Measurements from ENCODE around the gene CUX1.
"Not testable (repeated sequence)": the region's sequence is repeated elsewhere in the genome, so short reads cannot be mapped to it uniquely, and the experiment has no call there.

The CUX1 gene

GRCh38 chr7:101888564-101888963 is 71.1 kb downstream of the CUX1 start:
- in situ Hi-C loops (cut with MboI; ENCODE audit: low sequenced_read_pairs), result not testable (repeated sequence)

- in situ Hi-C loops (cut with MboI; ENCODE audit: low sequenced_read_pairs), result no loop called here
Observed at GRCh38 chr7:101890749-101891523, 73.5 kb downstream of the CUX1 start.

- in situ Hi-C loops (cut with MboI; ENCODE audit: low sequenced_read_pairs), result no loop called here
Observed at GRCh38 chr7:101891936-101892640, 74.7 kb downstream of the CUX1 start.

GRCh38 chr7:101893341-101894082 is 76.1 kb downstream of the CUX1 start:
- in situ Hi-C loops (cut with MboI; ENCODE audit: low sequenced_read_pairs), result no loop called here

GRCh38 chr7:101896316-101896715 is 78.9 kb downstream of the CUX1 start:
- in situ Hi-C loops (cut with MboI; ENCODE audit: low sequenced_read_pairs), result no loop called here

- in situ Hi-C loops (cut with MboI; ENCODE audit: low sequenced_read_pairs), result no loop called here
Observed at GRCh38 chr7:101896941-101897340, 79.5 kb downstream of the CUX1 start.

GRCh38 chr7:101898106-101898505 is 80.7 kb downstream of the CUX1 start:
- in situ Hi-C loops (cut with MboI; ENCODE audit: low sequenced_read_pairs), result no loop called here

GRCh38 chr7:101899616-101900015 is 82.2 kb downstream of the CUX1 start:
- in situ Hi-C loops (cut with MboI; ENCODE audit: low sequenced_read_pairs), result no loop called here

- in situ Hi-C loops (cut with MboI; ENCODE audit: low sequenced_read_pairs), result no loop called here
Observed at GRCh38 chr7:101900103-101900502, 82.7 kb downstream of the CUX1 start.

- in situ Hi-C loops (cut with MboI; ENCODE audit: low sequenced_read_pairs), result no loop called here
Observed at GRCh38 chr7:101901661-101902491, 84.5 kb downstream of the CUX1 start.

- in situ Hi-C loops (cut with MboI; ENCODE audit: low sequenced_read_pairs), result no loop called here
Observed at GRCh38 chr7:101902680-101903514, 85.5 kb downstream of the CUX1 start.

- in situ Hi-C loops (cut with MboI; ENCODE audit: low sequenced_read_pairs), result no loop called here
Observed at GRCh38 chr7:101903515-101903868, 86.1 kb downstream of the CUX1 start.

- in situ Hi-C loops (cut with MboI; ENCODE audit: low sequenced_read_pairs), result no loop called here
Observed at GRCh38 chr7:101904019-101904418, 86.6 kb downstream of the CUX1 start.

GRCh38 chr7:101905203-101905865 is 87.9 kb downstream of the CUX1 start:
- in situ Hi-C loops (cut with MboI; ENCODE audit: low sequenced_read_pairs), result no loop called here

GRCh38 chr7:101906291-101907240 is 89.1 kb downstream of the CUX1 start:
- in situ Hi-C loops (cut with MboI; ENCODE audit: low sequenced_read_pairs), result no loop called here

- in situ Hi-C loops (cut with MboI; ENCODE audit: low sequenced_read_pairs), result no loop called here
Observed at GRCh38 chr7:101910991-101911799, 93.8 kb downstream of the CUX1 start.
